Panc1 (cell line): ENCODE measurements around the gene CDK6.

Experiments
- CTCF ChIP-seq: fragments of 450-650 bp; IDR thresholded peaks from 2 replicates; pipeline ENCODE4 v1.5.1; 2017; ENCODE audit warnings: mild to moderate bottlenecking
- REST ChIP-seq, 2 experiments: IDR thresholded peaks; 2 replicates each; pipeline ENCODE4 v1.6.1; 2011 to 2012; ENCODE audit warnings: low read depth in 2 of 2, control low read depth in 1 of 2, low read length in 1 of 2, mild to moderate bottlenecking in 1 of 2, moderate library complexity in 1 of 2; ENCODE audit not compliant: insufficient read depth in 1 of 2

- TF ChIP-seq CTCF = no peak
- TF ChIP-seq REST (IDR thresholded peaks at IDR 0.05; ENCODE audit: insufficient read depth in 1 of 2, low read depth in 2 of 2, low read length in 1 of 2) = no peak
These were observed 168.4 kb downstream of the CDK6 start for GRCh38 chr7:92667816-92668535.
